ENCODE results near the gene SP100.
A peak's percentile ranks its signal among the peaks of the same experiment; 100 is the strongest.
"Not testable (repeated sequence)": the region's sequence is repeated elsewhere in the genome, so short reads cannot be mapped to it uniquely, and the experiment has no call there.

Gene SP100

GRCh38 chr2:230471074-230471473, 55.1 kb downstream of the SP100 start:
- DNase-seq = no peak

- no peak for DNase-seq
These were observed 56.6 kb downstream of the SP100 start for GRCh38 chr2:230472621-230473018.

- DNase-seq = no peak
These were observed 57.4 kb downstream of the SP100 start for GRCh38 chr2:230473378-230473777.

- no peak for DNase-seq
These were observed 59.1 kb downstream of the SP100 start for GRCh38 chr2:230475143-230475542.

GRCh38 chr2:230485801-230486341, 69.9 kb downstream of the SP100 start:
- DNase-seq = no peak

GRCh38 chr2:230491219-230491618, 75.2 kb downstream of the SP100 start:
- DNase-seq = not testable (repeated sequence)

GRCh38 chr2:230492107-230492506, 76.1 kb downstream of the SP100 start:
- DNase-seq = peak; percentile 6

- no peak for DNase-seq
These were observed 79.0 kb downstream of the SP100 start for GRCh38 chr2:230494980-230495379.

- DNase-seq = no peak
These were observed 80.9 kb downstream of the SP100 start for GRCh38 chr2:230496891-230497290.

- no peak for DNase-seq
These were observed 82.6 kb downstream of the SP100 start for GRCh38 chr2:230498506-230499107.

- no peak for DNase-seq
These were observed 86.6 kb downstream of the SP100 start for GRCh38 chr2:230502593-230502992.

GRCh38 chr2:230503798-230504197, 87.8 kb downstream of the SP100 start:
- DNase-seq = no peak

- no peak for DNase-seq
These were observed 89.2 kb downstream of the SP100 start for GRCh38 chr2:230505162-230505561.

- no peak for DNase-seq
These were observed 97.2 kb downstream of the SP100 start for GRCh38 chr2:230512955-230513748.

- DNase-seq = no peak
These were observed 104.3 kb downstream of the SP100 start for GRCh38 chr2:230520061-230520874.

- no peak for DNase-seq
These were observed 104.8 kb downstream of the SP100 start for GRCh38 chr2:230520875-230521155.

GRCh38 chr2:230521386-230521785, 105.4 kb downstream of the SP100 start:
- DNase-seq = no peak

GRCh38 chr2:230525682-230526081, 109.7 kb downstream of the SP100 start:
- DNase-seq = no peak

GRCh38 chr2:230537531-230537976, 121.6 kb downstream of the SP100 start:
- no peak for DNase-seq

- DNase-seq = no peak
These were observed 124.3 kb downstream of the SP100 start for GRCh38 chr2:230540332-230540731.

GRCh38 chr2:230541934-230542380, 126.0 kb downstream of the SP100 start:
- no peak for DNase-seq

GRCh38 chr2:230542751-230543150, 126.8 kb downstream of the SP100 start:
- DNase-seq = no peak

- no peak for DNase-seq
These were observed 136.2 kb downstream of the SP100 start for GRCh38 chr2:230552181-230552580.

- no peak for DNase-seq
These were observed 141.1 kb downstream of the SP100 start for GRCh38 chr2:230557065-230557464.
